Neural progenitor cell (in vitro differentiated cells): ENCODE data around the gene ADCY7.
"Not testable (repeated sequence)": the region's sequence is repeated elsewhere in the genome, so short reads cannot be mapped to it uniquely, and the experiment has no call there.

ENCODE experiments used
- CTCF ChIP-seq: fragments of 200-600 bp; sonication (generic); IDR thresholded peaks from 2 replicates; pipeline ENCODE4 v1.5.1; 2017; ENCODE audit warnings: antibody characterized with exemption, mild to moderate bottlenecking
- EZH2 ChIP-seq: fragments of 200-600 bp; sonication (generic); IDR thresholded peaks from 2 replicates; pipeline ENCODE4 v1.6.1; 2017; ENCODE audit warnings: antibody characterized with exemption, mild to moderate bottlenecking, moderate library complexity
- EZH2phosphoT487 ChIP-seq: fragments of 200-600 bp; sonication (generic); IDR thresholded peaks from 2 replicates; pipeline ENCODE4 v1.6.1; 2017; ENCODE audit warnings: antibody characterized with exemption

- TF ChIP-seq CTCF, EZH2, EZH2phosphoT487: not testable (repeated sequence)
Measured at GRCh38 chr16:50243024-50243423, 23.3 kb upstream of the ADCY7 start.
